ENCODE data around the gene MTR.

Gene MTR

DNA sequence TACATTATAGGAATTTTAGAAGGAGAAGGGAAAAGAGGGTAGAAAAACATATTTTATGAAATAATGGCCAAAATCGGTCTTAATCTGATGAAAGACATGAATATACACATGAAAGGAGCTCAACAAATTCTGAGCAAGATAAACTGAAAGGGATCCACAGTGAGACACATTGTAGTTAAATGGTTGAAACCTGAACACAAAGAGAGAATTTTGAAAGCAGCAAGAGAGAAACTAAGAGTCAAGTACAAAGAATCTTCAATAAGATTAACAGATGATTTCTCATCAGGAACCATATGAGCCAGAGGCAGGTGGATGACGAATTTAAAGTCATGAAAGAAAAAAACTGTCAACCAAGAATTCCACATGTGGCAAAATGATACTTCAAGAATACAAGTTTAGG is 15.8 kb upstream of the MTR start:
- no peak for DNase-seq (ENCODE audit: low read depth)

DNA sequence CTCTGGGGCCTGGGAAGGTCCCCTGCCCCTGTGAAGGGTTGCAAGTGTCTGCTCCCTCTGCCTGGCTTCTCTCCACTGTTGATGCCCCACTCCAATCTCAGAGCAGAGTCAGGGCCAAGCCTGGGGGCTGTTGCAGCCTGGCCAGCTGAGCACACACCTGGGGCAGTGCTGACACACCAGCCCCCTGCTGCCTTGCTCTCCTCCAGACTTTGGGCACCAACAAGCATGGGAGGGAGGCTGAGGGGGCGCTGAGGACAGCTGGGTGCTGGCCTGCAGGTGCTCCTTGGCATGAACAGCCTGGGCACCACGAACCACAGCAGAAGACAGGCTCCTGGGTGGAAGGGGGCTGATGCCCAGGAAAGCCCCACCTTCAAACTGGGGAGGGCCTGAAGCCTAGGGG is 9.6 kb upstream of the MTR start:
- no peak for DNase-seq (ENCODE audit: low read depth)

DNA sequence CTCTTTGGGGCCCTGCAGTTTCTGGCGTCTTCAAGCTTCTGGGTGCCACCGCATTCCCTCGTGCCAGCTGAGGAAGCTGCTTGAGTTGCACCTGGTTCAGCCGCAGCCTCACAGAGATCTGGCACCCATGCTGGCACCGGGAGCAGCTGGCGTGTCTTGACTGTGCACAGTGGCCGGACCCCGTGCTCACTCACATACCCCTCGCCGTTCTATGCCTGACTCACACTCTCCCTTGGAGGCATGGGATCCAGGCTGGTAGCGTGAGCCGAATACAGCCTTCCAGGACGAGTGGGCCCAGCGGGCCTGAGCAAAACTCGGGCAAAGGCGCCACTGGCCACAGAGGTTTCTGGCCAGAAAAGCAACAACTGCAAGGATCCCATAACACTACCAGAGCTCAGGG is 8.6 kb upstream of the MTR start:
- no peak for DNase-seq (ENCODE audit: low read depth)

DNA sequence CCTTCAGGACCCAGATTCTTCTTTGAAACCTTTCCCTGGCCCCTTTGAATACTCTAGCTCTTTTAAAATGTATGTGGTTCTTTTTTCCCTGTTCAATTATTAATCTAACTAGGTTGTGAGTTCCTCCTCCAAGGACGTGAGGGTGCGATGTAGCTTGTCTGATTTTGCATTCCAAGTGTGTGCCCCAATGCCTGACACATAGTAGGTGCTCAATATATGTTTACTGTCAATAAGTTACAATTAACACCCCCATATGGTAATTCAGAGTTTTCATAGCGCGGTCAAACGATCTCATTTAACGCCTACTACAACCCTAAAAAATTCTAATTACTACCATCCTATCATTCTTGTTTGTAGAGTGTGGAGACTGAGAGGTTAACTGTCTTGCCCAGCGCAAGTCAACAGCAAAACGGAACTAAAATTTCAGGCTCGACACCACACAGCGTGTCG is 482 bp upstream of the MTR start:
- no peak for DNase-seq (ENCODE audit: low read depth)

DNA sequence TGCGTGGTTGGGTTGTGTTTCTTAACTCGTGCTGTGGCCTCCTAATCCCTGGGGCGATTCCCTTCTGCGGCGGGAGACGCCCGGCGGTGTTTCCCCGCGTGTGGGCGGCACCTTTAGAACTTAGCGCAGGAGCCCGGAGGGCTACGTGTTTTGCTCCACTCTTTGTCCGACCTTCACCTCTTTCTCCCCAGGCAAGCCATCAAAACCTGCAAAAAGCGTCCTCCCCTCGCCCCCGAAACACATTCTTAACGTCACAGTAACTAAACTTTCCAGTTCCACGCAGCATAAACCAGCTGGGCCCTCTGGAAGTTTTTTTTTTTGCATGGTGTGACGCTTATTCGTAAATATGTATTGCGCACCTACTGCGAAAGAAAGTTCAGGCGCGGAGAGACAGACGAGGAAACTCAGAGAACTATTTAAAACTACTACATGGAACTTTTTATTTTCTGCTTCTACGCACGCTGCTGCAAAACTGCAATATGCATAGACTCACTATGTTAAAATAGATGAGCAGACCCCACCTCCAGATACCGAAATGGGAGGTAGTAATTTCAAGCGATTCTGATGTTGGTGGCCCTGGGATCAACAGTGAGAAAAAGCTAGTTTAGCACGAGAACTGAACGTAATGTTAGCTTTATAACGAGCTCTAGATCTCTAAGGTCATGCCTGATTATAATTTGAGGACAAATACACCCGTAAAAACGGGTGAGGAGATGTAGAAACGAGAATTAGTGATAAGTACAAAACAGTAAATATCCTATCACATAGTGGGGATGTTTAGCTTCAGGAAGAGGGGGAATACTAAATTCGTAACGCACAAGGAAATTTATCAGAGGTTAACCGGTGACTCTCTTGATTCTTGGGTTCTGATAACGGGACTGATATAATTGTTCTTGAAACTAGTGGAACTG is 920 bp downstream of the MTR start:
- no peak for DNase-seq (ENCODE audit: low read depth)

DNA sequence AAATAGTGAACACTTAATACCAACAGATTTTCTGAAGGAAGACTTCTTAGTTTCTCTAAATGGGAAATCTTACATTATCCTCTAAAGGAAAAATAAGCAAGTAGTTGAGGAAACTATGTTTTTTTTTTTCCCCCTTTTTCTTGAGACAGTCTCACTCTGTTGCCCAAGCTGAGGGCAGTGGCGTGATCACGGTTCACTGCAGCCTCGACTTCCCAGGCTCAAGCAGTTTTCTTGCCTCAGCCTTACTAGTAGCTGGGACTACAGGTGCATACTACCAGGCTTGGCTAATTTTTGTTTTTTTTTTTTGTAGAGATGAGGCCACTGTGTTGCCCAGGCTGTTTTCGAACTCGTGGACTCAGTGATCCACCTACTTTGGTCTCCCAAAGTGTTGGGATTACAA is 3.9 kb downstream of the MTR start:
- no peak for DNase-seq (ENCODE audit: low read depth)

DNA sequence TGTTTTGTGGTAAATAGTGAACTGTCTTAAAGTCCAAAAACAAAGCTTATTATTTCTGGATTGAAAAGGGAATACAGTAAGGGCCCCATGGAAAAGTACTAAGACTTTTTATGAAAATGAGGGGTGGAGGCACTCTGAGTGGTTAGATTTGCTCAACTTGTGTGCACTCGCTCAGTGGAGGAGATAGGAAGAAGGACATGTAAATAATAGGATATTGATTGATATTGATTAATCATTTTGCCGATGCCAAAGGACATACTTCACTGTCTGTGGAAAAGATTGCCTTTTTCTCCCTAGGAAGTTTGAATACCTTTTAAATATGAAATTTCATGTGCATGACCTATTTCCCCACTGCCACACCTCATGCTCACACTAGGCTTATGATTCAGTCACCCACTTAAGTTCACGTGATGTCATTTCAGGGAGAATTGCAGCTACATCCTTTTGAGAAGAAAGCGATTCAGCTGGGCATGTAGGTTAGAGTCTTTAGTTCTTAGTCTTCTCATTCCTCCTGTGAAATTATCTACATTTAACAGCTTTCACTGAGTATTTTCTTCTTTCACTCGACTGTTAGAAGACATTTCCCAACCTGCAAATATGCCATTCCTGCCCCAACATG is 5.0 kb downstream of the MTR start:
- DNase-seq (ENCODE audit: low read depth) = no peak

DNA sequence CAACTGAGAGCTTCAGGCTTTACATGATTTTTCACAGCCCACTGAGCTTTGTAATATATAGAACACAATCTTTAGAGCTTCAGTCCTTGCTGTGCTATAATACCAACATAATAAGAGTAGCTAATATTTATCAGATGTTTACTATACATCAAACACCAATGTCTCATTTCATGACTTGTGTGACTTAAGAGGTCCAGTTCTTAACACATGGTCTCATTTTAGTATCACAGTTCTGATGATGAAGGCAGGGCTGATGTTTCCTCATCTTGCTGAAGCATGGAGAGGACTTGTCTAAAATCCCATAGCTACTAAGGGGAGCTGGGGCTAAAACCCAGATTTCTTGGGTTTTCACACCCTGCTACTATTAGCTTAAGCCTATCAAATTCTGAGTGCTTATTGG is 5.5 kb downstream of the MTR start:
- no peak for DNase-seq (ENCODE audit: low read depth)

DNA sequence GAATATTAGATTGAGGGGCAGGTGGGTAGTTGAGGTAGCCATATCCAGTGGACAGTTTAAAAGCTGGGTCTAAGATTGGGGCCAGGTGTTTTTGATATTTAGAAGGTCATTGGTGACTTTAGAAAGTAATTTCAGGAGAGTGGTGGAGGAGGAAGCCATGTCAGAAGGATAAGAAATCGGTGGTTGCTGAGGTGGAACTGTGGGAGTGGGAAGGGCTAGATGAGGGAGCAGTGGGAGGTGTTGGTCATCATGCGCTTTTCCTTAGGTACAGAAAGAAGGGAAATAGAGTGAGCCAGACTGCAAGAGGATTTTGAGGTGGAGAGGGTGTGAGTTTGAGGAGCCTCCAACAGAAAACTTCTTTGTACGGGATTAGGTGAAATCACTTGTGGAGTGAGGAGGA is 7.2 kb downstream of the MTR start:
- no peak for DNase-seq (ENCODE audit: low read depth)

DNA sequence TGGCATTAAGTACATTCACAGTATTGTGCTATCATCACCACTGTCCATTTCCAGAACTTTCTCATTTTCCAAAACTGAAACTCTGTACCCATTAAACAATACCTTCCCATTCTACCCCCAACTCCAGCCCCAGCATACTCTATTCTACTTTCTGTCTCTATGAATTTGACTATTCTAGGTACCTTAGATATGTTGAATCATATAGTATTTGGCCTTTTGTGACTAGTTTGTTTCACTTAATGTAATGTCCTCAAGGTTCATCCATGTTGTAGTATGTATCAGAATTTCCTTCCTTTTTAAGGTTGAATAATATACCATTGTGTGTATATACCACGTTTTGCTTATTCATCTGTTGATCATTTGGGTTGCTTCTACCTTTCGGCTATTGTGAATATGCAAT is 11.5 kb downstream of the MTR start:
- no peak for DNase-seq (ENCODE audit: low read depth)

DNA sequence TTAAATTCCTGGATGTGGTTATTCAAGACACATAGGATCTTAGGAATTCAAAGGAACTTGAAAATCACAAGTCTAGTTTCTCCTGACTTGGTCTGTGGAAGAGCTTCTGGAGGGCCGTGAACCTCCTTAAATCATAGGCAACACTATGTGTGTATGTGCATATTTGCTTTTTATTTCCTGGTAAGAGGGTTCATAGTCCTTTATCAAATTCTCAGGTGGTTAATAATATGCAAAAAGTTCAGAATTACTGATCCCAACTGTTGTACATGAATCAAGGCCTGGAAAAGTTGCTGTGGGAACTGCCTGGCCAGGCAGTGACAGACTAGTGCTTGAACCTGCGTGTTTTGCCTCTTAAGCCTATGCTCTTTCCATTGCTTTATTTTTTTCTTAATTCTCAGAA is 12.9 kb downstream of the MTR start:
- DNase-seq (ENCODE audit: low read depth) = no peak

DNA sequence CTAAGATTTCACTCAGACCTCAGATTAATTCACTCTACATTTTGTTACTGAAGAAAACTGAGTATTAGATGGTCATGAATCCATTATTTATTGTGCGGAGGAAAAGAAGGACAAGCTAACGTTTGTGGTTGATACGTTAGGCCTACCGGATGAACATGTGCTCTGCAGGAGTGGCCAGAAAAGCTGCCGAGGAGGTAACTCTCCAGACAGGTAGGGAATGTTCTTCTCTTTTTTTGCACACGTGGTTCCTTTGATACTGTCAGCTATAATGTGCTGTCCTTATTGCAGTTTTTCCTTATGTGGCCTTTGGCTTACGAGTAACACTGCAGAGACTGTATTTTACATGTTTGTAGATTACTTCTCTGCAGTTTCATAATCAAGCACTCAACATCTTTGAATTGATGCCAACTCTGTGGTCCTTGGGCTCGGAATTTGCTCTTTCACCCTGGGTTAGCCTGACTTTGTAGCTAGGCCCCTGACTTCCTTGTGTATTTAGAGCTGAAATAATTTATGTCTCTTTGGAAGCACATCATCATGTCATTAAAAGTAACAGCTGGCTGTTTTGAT is 13.6 kb downstream of the MTR start:
- DNase-seq (ENCODE audit: low read depth) = no peak

DNA sequence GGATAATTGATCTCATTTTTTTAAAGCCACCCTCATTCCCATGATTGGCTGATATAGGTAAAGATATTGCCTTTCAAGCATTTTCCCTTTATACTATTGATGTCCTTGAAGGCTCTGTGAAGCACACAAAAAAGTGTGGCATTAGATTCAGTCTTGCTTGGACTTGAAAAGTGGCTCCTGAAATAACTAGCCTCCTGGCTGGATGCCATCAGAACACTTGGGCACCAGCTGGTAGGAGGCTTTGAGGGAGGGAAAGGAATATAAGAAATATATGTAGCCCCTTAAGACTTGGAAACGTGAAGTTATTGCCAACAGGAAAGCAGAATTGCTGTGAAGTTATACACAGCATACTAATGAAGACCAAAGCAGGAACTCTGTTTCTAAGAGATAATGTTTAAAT is 14.1 kb downstream of the MTR start:
- no peak for DNase-seq (ENCODE audit: low read depth)

DNA sequence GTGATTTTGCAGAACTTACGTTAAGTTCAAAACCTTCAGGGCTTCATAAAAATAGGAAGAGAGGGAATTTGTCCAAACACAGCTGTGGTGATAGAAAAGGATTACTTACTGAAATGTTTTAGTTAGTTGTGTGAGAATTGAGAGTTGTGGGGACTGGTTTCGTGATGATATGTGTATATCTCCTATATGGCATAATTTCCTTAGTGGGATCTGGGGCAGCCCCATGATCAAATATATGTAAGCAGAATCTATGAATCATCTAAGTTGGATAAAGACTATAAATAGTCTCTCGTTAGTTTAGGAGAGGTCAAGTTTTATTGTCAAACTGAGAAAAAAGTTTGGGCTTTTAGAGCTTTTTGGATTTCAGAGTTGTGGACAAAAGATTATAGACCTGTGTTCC is 14.9 kb downstream of the MTR start:
- no peak for DNase-seq (ENCODE audit: low read depth)

DNA sequence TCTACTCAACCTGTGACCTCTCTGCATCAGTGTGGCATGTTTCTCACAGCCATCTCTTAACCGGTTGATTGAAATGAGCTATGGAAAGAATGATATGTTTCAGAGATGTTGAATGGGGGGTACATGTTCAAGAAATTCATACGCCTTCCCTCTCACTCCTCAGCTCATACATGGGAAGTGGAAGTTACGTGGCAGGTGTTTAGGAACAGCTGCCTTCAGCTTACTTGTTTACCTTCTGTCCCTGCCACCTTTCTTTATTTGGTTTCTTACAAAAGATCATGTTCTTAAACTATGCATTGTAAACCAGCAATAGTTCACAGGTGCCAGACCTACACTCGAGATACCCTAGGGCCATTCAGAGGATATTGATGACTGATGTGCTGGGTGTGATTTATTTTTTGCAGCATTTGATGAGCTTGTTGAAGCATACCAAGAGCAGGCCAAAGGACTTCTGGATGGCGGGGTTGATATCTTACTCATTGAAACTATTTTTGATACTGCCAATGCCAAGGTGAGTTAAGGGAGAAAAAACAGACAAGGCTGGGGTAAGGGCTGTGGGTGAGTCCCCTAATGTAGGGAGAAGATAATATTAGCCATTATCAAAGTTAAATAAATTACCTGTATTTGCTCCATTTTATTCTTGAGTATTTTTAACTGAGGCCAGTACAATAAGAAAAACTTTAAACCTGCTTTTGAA is 17.4 kb downstream of the MTR start:
- DNase-seq (ENCODE audit: low read depth) = no peak

DNA sequence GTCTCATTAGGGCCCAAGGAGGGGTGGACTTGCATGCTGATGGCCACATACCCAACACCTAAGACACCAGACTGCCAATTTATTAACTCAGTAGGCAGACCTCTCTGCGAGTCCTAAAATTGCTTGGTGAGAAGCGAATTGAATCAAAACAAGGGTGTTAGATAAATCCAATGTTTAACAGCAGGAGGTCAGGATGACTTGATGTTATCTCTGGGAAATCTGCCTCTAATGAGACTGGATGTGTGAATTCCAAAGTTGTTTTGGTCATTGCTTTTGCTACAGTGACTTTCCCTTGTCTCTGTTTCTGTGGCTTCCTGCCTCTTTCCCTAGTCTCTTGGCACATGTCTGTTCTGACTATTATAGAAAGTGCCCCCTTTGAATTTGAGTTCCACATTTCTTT is 20.8 kb downstream of the MTR start:
- DNase-seq (ENCODE audit: low read depth) = no peak

DNA sequence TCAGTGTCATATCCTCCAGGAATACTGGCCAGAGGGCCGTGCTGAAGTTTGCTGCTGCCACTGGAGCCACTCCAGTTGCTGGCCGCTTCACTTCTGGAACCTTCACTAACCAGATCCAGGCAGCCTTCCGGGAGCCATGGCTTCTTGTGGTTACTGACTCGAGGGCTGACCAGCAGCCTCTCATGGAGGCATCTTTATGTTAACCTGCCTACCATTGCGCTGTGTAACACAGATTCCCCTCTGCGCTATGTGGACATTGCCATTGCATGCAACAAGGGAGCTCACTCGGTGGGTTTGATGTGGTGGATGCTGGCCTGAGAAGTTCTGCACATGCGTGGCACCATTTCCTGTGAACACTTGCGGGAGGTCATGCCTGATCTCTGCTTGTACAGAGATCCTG is 24.8 kb downstream of the MTR start:
- DNase-seq (ENCODE audit: low read depth) = no peak

DNA sequence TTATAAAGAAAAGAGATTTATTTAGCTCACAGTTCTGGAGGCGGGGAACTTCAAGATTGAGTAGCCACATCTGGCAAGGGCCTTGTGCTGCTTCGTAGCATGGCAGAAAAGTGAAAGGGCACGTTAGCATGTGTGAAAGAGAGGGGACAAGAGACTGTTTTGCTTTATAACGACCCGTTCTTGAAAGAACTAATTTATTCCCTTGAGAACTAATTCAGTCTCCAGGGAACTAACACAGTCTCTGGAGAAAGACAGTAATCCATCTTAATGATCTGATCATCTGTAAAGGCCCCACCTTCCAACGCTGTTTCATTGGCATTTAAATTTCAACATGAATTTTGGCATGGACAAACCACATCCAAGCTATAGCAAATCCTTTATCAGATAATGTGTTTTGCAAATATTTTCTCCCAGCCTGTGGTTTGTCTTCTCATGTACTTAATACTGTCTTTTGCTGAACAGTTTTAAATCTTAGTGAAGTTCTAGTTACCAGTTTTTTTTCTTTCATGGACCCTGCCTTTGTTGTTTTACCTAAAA is 26.1 kb downstream of the MTR start:
- no peak for DNase-seq (ENCODE audit: low read depth)

DNA sequence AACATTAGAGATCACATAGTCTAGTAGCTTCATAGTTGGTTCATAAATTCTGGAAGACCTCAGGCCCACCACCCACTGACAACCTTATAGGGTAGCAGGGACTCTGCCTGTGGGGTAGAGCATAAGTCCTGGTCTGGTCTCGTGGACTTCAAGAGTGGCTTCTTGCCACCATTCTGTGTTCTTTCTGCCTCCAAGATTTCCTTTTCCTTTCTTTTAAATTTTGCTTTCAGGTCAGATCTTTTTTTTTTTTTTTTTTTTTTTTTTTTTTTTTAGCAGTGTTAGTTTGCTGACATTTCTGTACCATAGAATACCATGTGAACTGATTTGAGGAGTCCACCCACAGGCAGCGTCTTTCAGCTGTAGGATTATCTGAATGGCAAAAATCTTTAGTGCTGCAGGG is 28.5 kb downstream of the MTR start:
- no peak for DNase-seq (ENCODE audit: low read depth)

DNA sequence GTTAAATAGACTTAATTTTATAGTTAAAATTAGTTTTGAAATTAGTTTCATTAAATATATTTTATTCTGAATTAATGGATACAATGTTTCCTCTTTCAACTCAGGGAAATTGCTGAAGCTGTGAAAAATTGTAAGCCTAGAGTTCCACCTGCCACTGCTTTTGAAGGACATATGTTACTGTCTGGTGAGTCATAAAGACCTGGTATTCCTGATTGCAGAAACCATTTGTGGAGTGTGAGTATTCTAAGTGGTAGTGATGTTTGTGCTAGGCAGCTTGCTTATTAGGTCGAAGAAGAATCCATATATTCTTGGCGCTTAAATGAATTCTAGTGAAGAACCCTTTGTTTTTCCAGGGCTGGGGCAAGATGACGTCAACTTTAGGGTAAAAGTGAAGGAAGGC is 34.0 kb downstream of the MTR start:
- DNase-seq (ENCODE audit: low read depth) = no peak

DNA sequence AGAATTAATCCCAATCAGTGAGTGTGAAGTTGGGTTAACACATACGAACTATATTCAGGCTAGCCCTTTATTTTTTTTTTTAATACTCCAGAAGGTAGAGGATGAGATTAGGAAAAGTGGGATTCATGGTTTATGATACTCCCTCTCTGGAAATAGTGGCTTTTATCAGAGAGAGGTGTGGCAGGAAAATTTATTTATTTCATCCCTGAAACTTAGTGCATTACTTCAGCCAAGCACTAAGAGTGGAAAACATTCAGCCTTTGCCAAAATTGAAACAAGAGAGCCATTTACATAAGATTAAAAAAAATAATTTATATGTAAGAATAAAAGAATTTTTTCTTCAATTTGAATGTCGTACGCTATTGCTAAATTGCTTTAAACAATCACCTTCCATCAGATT is 35.0 kb downstream of the MTR start:
- DNase-seq (ENCODE audit: low read depth) = no peak

DNA sequence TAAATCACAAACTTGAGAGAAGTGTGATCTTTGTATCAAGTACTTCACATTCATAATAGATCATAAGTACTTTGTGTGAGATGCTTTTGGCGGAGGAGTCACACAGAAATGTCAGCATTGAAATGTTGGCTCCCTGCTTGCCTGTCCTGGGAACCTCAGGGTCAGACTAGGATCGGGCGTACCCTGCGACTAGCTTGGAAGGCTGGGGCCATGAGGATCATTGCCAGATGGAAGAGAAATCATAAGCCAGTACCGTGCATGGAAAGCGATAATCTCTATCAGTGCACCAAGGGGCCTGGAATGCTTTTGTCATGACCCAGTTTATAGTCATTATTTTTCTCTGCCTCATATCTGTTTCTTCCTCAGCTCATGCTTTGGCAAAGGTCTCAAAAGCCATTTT is 35.5 kb downstream of the MTR start:
- no peak for DNase-seq (ENCODE audit: low read depth)

DNA sequence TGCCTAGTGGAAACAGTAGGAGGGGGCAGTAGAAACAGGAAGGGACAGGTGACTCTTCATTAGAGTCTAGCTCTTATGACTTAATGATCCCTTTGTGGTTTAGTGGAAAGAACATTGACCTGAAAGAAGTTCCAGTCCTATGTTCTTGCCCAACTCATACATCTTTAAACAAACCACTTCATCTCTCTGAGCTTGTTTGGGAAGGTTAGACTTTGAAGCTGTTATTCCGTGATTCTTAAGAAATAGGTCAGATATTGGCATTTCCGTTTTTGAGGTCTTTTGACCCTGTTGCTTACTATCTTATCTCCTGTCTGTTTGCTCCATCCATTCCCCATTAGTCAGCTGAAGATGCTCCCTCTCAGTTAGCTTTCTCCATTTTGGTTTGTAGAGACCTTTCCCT is 38.5 kb downstream of the MTR start:
- DNase-seq (ENCODE audit: low read depth) = no peak
